ENCODE results near the gene ALDH3A2.

DNA sequence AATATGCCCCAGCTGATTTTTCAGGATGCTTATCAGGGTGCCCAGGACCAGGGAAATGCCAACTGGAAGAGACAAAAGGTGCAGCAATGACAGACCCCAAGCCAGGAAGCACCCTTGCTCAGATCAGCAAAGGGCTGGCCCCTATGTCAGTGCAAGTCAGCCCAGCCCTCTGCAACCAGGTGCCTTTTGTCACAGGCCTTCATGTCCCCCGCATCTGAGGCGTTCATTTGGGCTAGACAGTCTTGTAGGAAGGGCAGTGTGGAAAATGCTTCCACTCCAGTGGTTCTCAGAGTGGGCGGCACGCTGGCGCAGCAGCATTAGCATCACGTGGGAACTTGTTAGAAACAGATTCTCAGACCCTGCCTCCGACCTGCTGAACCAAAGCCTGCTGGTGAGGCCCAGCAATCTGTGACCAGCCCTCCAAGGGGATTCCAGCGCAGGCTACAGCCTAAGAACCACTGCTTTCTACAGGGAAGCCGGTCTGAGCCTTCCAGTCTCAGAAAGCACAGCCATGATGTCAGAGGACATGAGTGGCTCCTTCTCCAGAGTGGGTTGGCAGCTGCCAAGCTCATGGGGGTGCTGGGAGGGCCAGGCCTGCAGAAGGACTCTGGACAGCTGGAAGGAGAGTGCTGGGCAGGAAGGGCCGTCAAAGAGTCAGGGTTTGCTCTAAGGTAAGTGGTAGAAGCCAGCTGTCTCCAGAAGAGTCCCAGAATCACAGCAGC lies 54.7 kb downstream of the ALDH3A2 start:
- TF ChIP-seq, protein P1, sequence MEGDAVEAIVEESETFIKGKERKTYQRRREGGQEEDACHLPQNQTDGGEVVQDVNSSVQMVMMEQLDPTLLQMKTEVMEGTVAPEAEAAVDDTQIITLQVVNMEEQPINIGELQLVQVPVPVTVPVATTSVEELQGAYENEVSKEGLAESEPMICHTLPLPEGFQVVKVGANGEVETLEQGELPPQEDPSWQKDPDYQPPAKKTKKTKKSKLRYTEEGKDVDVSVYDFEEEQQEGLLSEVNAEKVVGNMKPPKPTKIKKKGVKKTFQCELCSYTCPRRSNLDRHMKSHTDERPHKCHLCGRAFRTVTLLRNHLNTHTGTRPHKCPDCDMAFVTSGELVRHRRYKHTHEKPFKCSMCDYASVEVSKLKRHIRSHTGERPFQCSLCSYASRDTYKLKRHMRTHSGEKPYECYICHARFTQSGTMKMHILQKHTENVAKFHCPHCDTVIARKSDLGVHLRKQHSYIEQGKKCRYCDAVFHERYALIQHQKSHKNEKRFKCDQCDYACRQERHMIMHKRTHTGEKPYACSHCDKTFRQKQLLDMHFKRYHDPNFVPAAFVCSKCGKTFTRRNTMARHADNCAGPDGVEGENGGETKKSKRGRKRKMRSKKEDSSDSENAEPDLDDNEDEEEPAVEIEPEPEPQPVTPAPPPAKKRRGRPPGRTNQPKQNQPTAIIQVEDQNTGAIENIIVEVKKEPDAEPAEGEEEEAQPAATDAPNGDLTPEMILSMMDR (IDR thresholded peaks at IDR 0.05; ENCODE audit: low read depth, low read length) = no peak
- no peak for TF ChIP-seq EZH2phosphoT487 (IDR thresholded peaks at IDR 0.05; ENCODE audit: low read depth)

Data from OCI-LY3 (cell line).